Suprapubic skin (tissue), 3 donors: ENCODE data around the gene VANGL2.

Experiments
- CTCF ChIP-seq, 2 donors: fragments of 200-600 bp in 1 of 2; fragments of 450-650 bp in 1 of 2; sonication (generic) in 1 of 2; IDR thresholded peaks; one replicate each; pipeline ENCODE4 v1.5.1; 2016 to 2019; ENCODE audit warnings: antibody characterized with exemption in 2 of 2, mild to moderate bottlenecking in 1 of 2, moderate library complexity in 1 of 2
- POLR2A ChIP-seq, 2 donors: fragments of 450-650 bp; IDR thresholded peaks; one replicate each; pipeline ENCODE4 v1.6.1; 2017; ENCODE audit warnings: antibody characterized with exemption in 2 of 2, mild to moderate bottlenecking in 2 of 2, moderate library complexity in 2 of 2

DNA sequence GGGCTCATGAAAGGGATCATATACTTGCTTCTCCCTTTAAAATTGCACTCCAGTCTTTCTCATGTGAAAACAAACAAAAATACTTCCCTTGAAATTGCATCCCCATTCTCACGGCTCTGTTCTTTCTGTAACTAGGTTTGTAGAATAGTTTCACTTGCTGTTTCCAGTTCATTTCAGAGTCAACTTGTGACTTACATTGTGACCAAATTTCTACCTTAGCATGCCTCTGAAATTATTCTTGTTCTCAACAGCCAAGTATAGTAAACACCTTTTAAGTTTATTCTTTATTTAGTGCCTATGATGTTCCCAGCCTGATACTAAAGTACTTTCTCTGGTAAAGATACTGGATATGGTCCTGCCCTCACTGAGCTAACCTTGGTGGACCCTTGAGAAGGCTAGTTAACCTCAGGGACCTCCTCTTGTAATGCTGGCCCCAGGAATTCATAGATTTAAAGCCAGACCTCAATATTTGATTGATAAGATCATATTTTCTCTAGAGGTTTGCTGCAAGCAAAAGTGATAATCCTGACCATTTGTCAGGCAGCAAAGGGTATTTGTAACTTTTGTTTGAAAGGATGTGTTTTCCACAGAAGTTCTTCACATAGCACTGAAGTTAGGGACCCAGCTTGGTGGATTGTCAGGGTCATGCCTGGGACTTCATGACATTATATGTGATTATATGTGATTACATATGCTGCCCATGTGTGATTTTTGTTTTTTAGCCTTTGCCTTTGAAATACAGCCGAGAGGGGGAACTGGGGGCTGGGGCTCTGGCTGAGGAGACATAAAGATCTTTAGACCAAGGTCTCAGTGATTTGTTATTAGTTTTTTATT lies 29.6 kb downstream of the VANGL2 start:
- TF ChIP-seq CTCF (IDR thresholded peaks at IDR 0.05) (no peak), POLR2A (IDR thresholded peaks at IDR 0.05) (no peak)
